HepG2 (cell line): ENCODE results near the gene ARHGAP12. TPM values are rescaled to one million over a fixed set of nuclear protein-coding genes. Genes with fewer than 3 reads are reported as not detected.
"Not testable (repeated sequence)": the region's sequence is repeated elsewhere in the genome, so short reads cannot be mapped to it uniquely, and the experiment has no call there.

Source experiments
- ATAC-seq: fragments of 200-7000 bp; cut with Tn5 transposase; 3 replicates; pipeline ENCODE4 v1.9.1; 2020; ENCODE audit warnings: mild to moderate bottlenecking, moderate library complexity
- BruUV-seq: library from RNA; stranded (reverse); fragments of 400-500 nt; replicated peaks from 2 replicates; lab custom pipeline; 2021; lab: Mats Ljungman, UMichigan
- CTCF ChIA-PET: fragments of 300-600 bp; formaldehyde crosslinking; extraction: SDS; loops from one replicate; lab custom pipeline; 2021; ENCODE audit warnings: low total read pairs, inconsistent platforms, low intra/inter-chr PET ratio; lab: Yijun Ruan, JAX
- POLR2A ChIA-PET: fragments of 350-600 bp; sonication (Branson Sonifier 250); formaldehyde crosslinking; loops from one replicate; lab custom pipeline; 2020; ENCODE audit warnings: antibody characterized with exemption, inconsistent platforms; lab: Yijun Ruan, JAX
- DNase-seq: peaks from one replicate; pipeline ENCODE4 v3.0.0-alpha.2; 2015; ENCODE audit warnings: low spot score
- FAIRE-seq: peaks from 3 replicates; lab custom pipeline; 2011; peaks lifted over from hg19 to GRCh38; lab: Jason Lieb, UNC
- H2AFZ ChIP-seq: one replicate; pipeline ENCODE4 v1.6.1; 2011; ENCODE audit warnings: low read length, inconsistent platforms
- H3K27ac ChIP-seq: fragments of 300-600 bp; 3 replicates; pipeline ENCODE4 v1.8.0; 2011; ENCODE audit warnings: mixed run types, mild to moderate bottlenecking, mixed read lengths, low read length, inconsistent platforms; ENCODE audit not compliant: insufficient read depth; ENCODE audit errors: extremely low read length
- H3K27me3 ChIP-seq, 2 experiments: fragments of 200-600 bp in 1 of 2; 2 replicates in 1 of 2; 3 replicates in 1 of 2; pipeline versions ENCODE4 v1.6.0 to v1.8.0; 2011; ENCODE audit warnings: low read length in 2 of 2, mild to moderate bottlenecking in 2 of 2, moderate library complexity in 2 of 2, inconsistent platforms in 1 of 2; ENCODE audit not compliant: insufficient read depth in 2 of 2, control insufficient read depth in 1 of 2
- H3K36me3 ChIP-seq, 2 experiments: fragments of 200-600 bp in 1 of 2; replicated peaks in 1 of 2; 2 replicates in 1 of 2; 3 replicates in 1 of 2; pipeline versions ENCODE4 v1.5.1 to v1.8.0; 2011; ENCODE audit warnings: low read length in 2 of 2, inconsistent platforms in 1 of 2; ENCODE audit not compliant: insufficient read depth in 2 of 2, control insufficient read depth in 1 of 2
- H3K4me1 ChIP-seq: 2 replicates; pipeline ENCODE4 v1.5.1; 2012; ENCODE audit warnings: low read length, inconsistent platforms; ENCODE audit not compliant: insufficient read depth
- H3K4me2 ChIP-seq: 2 replicates; pipeline ENCODE4 v1.6.0; 2011; ENCODE audit warnings: low read depth, low read length, inconsistent platforms
- H3K4me3 ChIP-seq, 3 experiments: fragments of 200-600 bp in 1 of 3; sonication (generic), shearing (Covaris generic) in 1 of 3; replicated peaks in 1 of 3; 2 replicates each; pipeline ENCODE4 v1.5.1; 2011 to 2016; ENCODE audit warnings: low read length in 3 of 3, inconsistent platforms in 2 of 3, low read depth in 2 of 3, mild to moderate bottlenecking in 2 of 3, control low read depth in 1 of 3, mixed read lengths in 1 of 3; ENCODE audit not compliant: insufficient read depth in 1 of 3
- H3K79me2 ChIP-seq: one replicate; pipeline ENCODE4 v1.6.1; 2011; ENCODE audit warnings: low read length, inconsistent platforms; ENCODE audit not compliant: insufficient read depth
- H3K9ac ChIP-seq: 2 replicates; pipeline ENCODE4 v1.6.0; 2011; ENCODE audit warnings: mild to moderate bottlenecking, low read depth, low read length, inconsistent platforms; ENCODE audit not compliant: insufficient read depth
- H3K9me3 ChIP-seq: 2 replicates; pipeline ENCODE4 v1.5.1; 2012; ENCODE audit warnings: mild to moderate bottlenecking, low read length
- H4K20me1 ChIP-seq: 2 replicates; pipeline ENCODE4 v1.6.0; 2011; ENCODE audit warnings: inconsistent platforms, mild to moderate bottlenecking, low read length, moderate library complexity; ENCODE audit not compliant: insufficient read depth
- AHR ChIP-seq: IDR thresholded peaks from 2 replicates; pipeline ENCODE4 v1.6.1; 2018; ENCODE audit warnings: missing genetic modification reagents, missing compliant biosample characterization
- FOXJ3 ChIP-seq: sonication (generic); formaldehyde crosslinking; IDR thresholded peaks from 2 replicates; pipeline ENCODE4 v1.4.0; 2020; ENCODE audit warnings: missing genetic modification reagents, mild to moderate bottlenecking, borderline replicate concordance
- GATAD2A ChIP-seq: IDR thresholded peaks from 2 replicates; pipeline ENCODE4 v1.6.1; 2016
- RAD51 ChIP-seq: fragments of 450-650 bp; IDR thresholded peaks from 2 replicates; pipeline ENCODE4 v1.6.1; 2016; ENCODE audit warnings: borderline replicate concordance
- ZMAT3 ChIP-seq: sonication (generic); formaldehyde crosslinking; conservative IDR thresholded peaks from 2 replicates; pipeline ENCODE4 v1.7.0; 2021; ENCODE audit warnings: missing genetic modification reagents
- ZNF138 ChIP-seq: sonication (generic); formaldehyde crosslinking; IDR thresholded peaks from 2 replicates; pipeline ENCODE4 v1.5.0; 2020; ENCODE audit warnings: mild to moderate bottlenecking, low read depth, missing genetic modification reagents
- WGBS: methylation state at CpG from one replicate; pipeline ENCODE4 v1.1.6; 2017; ENCODE audit warnings: low lambda C conversion rate; 5-methylcytosine and 5-hydroxymethylcytosine counted together
- in situ Hi-C: cut with HindIII; loops from 2 replicates; pipeline ENCODE4 v1.10.0; 2017; ENCODE audit warnings: low pct_unique_long_range_greater_than_20kb; ENCODE audit not compliant: extremely low pct_ligation_motif_present
- intact Hi-C: fragments of 100-400 bp; cut with micrococcal nuclease; formaldehyde crosslinking; loops from one replicate; pipeline ENCODE4 v1.10.0; 2022; ENCODE audit not compliant: unreplicated experiment
- polyA plus RNA-seq, 8 experiments: library from polyadenylated mRNA; depleted of rRNA in 3 of 8; stranded (reverse) in 7 of 8; unstranded in 1 of 8; fragments of >200 nt; fragmentation: Illumina TruSeq in 4 of 8; extraction: Trizol in 4 of 8; gene quantifications; 2 replicates each; pipeline versions ENCODE4 v1.2.1 to v1.2.3, GENCODE V29; 2011 to 2016; ENCODE audit warnings: low read depth in 4 of 8, missing spikeins in 1 of 8, mixed read lengths in 1 of 8; ENCODE audit not compliant: insufficient read depth in 1 of 8
- total RNA-seq, 5 experiments: library from RNA; depleted of rRNA; stranded (reverse); fragments of >200 nt; fragmentation: Illumina TruSeq; extraction: Trizol; gene quantifications; 2 replicates each; pipeline ENCODE4 v1.2.3, GENCODE V29; 2016; ENCODE audit warnings: low read depth in 1 of 5
- TF ChIP-seq, protein P1 (sequence below): sonication (generic); formaldehyde crosslinking; IDR thresholded peaks from 2 replicates; pipeline ENCODE4 v1.5.0; 2020; ENCODE audit warnings: mild to moderate bottlenecking, missing genetic modification reagents
- TF ChIP-seq, protein P2 (sequence below): sonication (generic); formaldehyde crosslinking; IDR thresholded peaks from 2 replicates; pipeline ENCODE4 v1.4.0; 2020; ENCODE audit warnings: missing genetic modification reagents
- TF ChIP-seq, protein P3 (sequence below): sonication (generic); formaldehyde crosslinking; IDR thresholded peaks from 2 replicates; pipeline ENCODE4 v1.8.1; 2023; ENCODE audit warnings: missing genetic modification reagents, mild to moderate bottlenecking, borderline replicate concordance
- TF ChIP-seq, protein P4 (sequence below): conservative IDR thresholded peaks from 2 replicates; pipeline ENCODE4 v1.6.1; 2018; ENCODE audit warnings: missing genetic modification reagents

ARHGAP12 gene
- total and polyA plus RNA-seq, 2 of the 13 experiments (the other 11 are each of a cell fraction or from before 2014, with no cell fraction given): 25.0 to 54.6 TPM

DNA sequence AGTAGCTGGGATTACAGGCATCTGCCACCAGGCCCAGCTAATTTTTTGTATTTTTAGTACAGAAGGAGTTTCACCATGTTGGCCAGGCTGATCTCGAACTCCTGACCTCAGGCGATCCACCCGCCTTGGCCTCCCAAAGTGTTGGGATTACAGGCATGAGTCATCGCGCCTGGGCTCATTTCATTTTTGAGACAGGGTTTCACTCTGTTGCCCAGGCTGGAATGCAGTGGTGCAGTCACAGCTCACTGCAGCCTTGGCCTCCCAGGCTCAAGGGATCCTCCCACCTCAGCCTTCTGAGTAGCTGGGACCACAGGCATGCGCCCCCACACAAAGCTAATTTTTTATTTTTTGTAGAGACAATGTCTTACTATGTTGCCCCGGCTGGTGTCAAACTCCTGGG is 159.7 kb downstream of the ARHGAP12 start:
- H3K79me2 ChIP-seq, H3K27me3 ChIP-seq, FAIRE-seq, H3K36me3 ChIP-seq, H2AFZ ChIP-seq, ATAC-seq, DNase-seq, H3K9ac ChIP-seq, H4K20me1 ChIP-seq, H3K4me3 ChIP-seq, H3K27ac ChIP-seq, H3K4me2 ChIP-seq, H3K9me3 ChIP-seq, intact Hi-C loops, BruUV-seq, POLR2A ChIA-PET, H3K4me1 ChIP-seq: not testable (repeated sequence)
- CTCF ChIA-PET: interaction anchor here (2.4 kb wide), 1 partner anchor 60 kb away, joined by 9 read pairs; no protein-coding TSS in a partner anchor
- in situ Hi-C loops: loop anchor here (25.0 kb wide), 1 partner anchor 982 kb away; no protein-coding TSS in a partner anchor
- 59% methylated on average over 7 of the region's 7 CpGs for WGBS

DNA sequence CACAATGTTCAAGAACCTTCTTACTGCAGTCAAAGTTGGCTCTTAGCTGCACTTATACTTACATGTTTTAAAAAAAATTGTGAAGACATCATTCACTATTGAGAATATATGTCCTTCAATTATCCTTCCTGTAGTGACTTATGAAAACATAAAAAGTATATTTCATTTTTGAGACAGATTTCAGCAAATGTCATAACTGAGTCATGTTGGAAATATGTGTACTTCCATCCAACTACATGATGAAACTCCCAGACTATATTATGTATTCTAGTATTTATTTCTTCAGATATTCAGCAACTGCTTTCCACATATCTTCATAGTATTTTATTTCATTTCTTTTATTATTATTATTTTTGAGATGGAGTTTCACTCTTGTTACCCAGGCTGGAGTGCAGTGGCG is 160.2 kb downstream of the ARHGAP12 start:
- no peaks in the 10 kb centered on the region for H3K36me3 ChIP-seq
- ChIA-PET POLR2A (no interaction called here), CTCF (interaction anchor here (2.4 kb wide), 1 partner anchor 59 kb away, joined by 9 read pairs; no protein-coding TSS in a partner anchor)
- DNase-seq (no peak), FAIRE-seq (no peak), ATAC-seq (no peak)
- H3K4me2 ChIP-seq: no peak overlapping the region
- no peak overlapping the region for H3K9ac ChIP-seq
- H3K27me3 ChIP-seq: peaks cover 1 to 3% of the 10 kb centered on the region in 2 experiments; a peak in 1 of 5 replicates
- H4K20me1 ChIP-seq: no peaks in the 10 kb centered on the region
- H3K4me3 ChIP-seq: no peak overlapping the region
- BruUV-seq: no TSS peak
- in situ Hi-C loops (loop anchor here (25.0 kb wide), 1 partner anchor 981 kb away; no protein-coding TSS in a partner anchor), intact Hi-C loops (no loop called here)
- H2AFZ ChIP-seq: no peak overlapping the region
- no peaks in the 10 kb centered on the region for H3K79me2 ChIP-seq
- no peaks in the 10 kb centered on the region for H3K9me3 ChIP-seq
- no peak overlapping the region for H3K27ac ChIP-seq
- WGBS: 95% methylated on average over 1 of the region's 1 CpG
- no peaks in the 10 kb centered on the region for H3K4me1 ChIP-seq
- TF ChIP-seq RAD51 (no peak), ZMAT3 (CRISPR knock-in tag) (no peak), AHR (CRISPR knock-in tag) (no peak), FOXJ3 (no peak), GATAD2A (CRISPR knock-in tag) (no peak), ZNF138 (CRISPR knock-in tag) (no peak)
- TF ChIP-seq, protein P1, sequence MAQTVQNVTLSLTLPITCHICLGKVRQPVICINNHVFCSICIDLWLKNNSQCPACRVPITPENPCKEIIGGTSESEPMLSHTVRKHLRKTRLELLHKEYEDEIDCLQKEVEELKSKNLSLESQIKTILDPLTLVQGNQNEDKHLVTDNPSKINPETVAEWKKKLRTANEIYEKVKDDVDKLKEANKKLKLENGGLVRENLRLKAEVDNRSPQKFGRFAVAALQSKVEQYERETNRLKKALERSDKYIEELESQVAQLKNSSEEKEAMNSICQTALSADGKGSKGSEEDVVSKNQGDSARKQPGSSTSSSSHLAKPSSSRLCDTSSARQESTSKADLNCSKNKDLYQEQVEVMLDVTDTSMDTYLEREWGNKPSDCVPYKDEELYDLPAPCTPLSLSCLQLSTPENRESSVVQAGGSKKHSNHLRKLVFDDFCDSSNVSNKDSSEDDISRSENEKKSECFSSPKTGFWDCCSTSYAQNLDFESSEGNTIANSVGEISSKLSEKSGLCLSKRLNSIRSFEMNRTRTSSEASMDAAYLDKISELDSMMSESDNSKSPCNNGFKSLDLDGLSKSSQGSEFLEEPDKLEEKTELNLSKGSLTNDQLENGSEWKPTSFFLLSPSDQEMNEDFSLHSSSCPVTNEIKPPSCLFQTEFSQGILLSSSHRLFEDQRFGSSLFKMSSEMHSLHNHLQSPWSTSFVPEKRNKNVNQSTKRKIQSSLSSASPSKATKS: no peak
- TF ChIP-seq, protein P2, sequence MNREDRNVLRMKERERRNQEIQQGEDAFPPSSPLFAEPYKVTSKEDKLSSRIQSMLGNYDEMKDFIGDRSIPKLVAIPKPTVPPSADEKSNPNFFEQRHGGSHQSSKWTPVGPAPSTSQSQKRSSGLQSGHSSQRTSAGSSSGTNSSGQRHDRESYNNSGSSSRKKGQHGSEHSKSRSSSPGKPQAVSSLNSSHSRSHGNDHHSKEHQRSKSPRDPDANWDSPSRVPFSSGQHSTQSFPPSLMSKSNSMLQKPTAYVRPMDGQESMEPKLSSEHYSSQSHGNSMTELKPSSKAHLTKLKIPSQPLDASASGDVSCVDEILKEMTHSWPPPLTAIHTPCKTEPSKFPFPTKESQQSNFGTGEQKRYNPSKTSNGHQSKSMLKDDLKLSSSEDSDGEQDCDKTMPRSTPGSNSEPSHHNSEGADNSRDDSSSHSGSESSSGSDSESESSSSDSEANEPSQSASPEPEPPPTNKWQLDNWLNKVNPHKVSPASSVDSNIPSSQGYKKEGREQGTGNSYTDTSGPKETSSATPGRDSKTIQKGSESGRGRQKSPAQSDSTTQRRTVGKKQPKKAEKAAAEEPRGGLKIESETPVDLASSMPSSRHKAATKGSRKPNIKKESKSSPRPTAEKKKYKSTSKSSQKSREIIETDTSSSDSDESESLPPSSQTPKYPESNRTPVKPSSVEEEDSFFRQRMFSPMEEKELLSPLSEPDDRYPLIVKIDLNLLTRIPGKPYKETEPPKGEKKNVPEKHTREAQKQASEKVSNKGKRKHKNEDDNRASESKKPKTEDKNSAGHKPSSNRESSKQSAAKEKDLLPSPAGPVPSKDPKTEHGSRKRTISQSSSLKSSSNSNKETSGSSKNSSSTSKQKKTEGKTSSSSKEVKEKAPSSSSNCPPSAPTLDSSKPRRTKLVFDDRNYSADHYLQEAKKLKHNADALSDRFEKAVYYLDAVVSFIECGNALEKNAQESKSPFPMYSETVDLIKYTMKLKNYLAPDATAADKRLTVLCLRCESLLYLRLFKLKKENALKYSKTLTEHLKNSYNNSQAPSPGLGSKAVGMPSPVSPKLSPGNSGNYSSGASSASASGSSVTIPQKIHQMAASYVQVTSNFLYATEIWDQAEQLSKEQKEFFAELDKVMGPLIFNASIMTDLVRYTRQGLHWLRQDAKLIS (CRISPR knock-in tag): no peak
- TF ChIP-seq, protein P3, sequence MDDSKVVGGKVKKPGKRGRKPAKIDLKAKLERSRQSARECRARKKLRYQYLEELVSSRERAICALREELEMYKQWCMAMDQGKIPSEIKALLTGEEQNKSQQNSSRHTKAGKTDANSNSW (CRISPR knock-in tag): no peak
- TF ChIP-seq, protein P4, sequence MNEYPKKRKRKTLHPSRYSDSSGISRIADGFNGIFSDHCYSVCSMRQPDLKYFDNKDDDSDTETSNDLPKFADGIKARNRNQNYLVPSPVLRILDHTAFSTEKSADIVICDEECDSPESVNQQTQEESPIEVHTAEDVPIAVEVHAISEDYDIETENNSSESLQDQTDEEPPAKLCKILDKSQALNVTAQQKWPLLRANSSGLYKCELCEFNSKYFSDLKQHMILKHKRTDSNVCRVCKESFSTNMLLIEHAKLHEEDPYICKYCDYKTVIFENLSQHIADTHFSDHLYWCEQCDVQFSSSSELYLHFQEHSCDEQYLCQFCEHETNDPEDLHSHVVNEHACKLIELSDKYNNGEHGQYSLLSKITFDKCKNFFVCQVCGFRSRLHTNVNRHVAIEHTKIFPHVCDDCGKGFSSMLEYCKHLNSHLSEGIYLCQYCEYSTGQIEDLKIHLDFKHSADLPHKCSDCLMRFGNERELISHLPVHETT (CRISPR knock-in tag): no peak
